Stimulated activated naive CD8-positive, alpha-beta T cell treated with anti-CD3 and anti-CD28 coated beads, Interleukin-15, amount 100 ng/mL, for 72 hours (primary cell): ENCODE results near the gene ITGB2.

Source experiments
- ATAC-seq: fragments of 150-1000 bp; cut with Tn5 transposase; 2 replicates; pipeline ENCODE4 v1.10.0; 2021; ENCODE audit warnings: mild to moderate bottlenecking, moderate library complexity
- DNase-seq, 2 donors: peaks; one replicate each; pipeline ENCODE4 v3.0.0; 2021 to 2022
- H3K27ac Mint-ChIP-seq, 2 donors: one replicate each; pipeline ENCODE4 v1.8.0; 2022; ENCODE audit warnings: mild to moderate bottlenecking in 2 of 2, mixed read lengths in 2 of 2, moderate library complexity in 2 of 2
- H3K27me3 Mint-ChIP-seq: one replicate; pipeline ENCODE4 v1.8.0; 2022; ENCODE audit warnings: mixed read lengths
- H3K4me1 Mint-ChIP-seq: one replicate; pipeline ENCODE4 v1.8.0; 2022; ENCODE audit warnings: mild to moderate bottlenecking, mixed read lengths
- H3K4me3 Mint-ChIP-seq, 2 donors: one replicate each; pipeline ENCODE4 v1.8.0; 2022; ENCODE audit warnings: mild to moderate bottlenecking in 2 of 2, mixed read lengths in 2 of 2, moderate library complexity in 1 of 2
- H3K9me3 Mint-ChIP-seq, 2 donors: one replicate each; pipeline ENCODE4 v1.8.0; 2022; ENCODE audit warnings: mixed read lengths in 2 of 2

ITGB2 gene

DNA sequence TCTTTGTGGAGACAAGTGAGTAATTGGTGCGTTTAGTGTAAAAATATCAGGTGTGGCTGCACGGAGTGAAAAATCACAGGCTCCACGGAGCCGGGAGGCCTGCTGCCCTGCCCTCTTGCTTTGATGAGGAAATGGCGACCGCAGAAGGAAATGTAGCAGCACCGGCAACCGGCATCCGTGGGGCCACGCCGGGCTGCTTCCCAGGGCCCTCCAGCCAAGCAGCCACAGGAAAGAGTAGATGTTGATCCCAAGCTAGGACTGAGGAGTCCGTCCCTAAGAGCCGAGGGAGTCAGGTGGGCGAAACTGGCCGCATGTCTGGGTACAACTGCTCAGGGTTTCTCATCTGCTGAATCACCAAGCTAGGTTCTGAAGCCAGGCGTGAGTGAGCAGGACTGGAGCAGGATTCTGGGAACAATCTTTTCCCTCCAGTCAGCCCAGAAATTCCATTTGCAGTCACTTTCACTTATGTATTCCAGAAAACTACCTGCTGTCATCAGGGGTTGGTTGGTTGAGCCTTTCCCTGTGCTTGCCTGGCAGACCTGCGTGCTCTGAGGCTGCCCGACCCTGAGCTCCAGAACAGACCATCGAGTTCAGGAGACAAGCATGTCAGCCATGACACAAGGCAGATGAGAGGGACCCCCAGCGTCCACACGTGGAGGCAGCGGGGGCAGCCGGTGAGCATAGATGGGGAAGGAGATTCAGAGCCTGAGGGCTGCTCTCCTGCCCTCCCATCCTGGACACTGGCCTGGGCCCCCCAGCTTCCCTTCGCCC lies 5.8 kb upstream of the ITGB2 start:
- Mint-ChIP-seq H3K27me3 (no peaks in the 10 kb centered on the region), H3K4me3 (peak overlapping the region; percentile 71 to 72), H3K9me3 (no peaks in the 10 kb centered on the region), H3K27ac (peak overlapping the region; percentile 95 to 98), H3K4me1 (peaks cover 99% of the 10 kb centered on the region)
- ATAC-seq = peak; percentile 49
- DNase-seq = no peak

DNA sequence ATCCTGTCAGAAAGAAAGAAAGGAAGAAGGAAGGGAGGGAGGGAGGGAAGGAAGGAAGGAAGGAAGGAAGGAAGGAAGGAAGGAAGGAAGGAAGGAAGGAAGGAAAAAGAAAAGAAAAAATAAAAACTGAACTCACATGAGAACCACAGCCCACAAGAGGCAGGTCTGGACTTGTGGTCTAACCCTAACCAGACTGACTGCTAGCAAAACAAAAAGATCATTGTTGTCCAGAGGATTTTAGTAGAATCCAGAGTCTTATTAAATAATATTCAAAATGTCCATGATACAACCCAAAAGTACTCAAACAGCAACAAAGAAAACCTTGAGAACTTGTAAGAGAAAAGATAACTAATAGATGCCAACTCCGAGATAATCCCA lies 4.7 kb upstream of the ITGB2 start:
- Mint-ChIP-seq H3K27me3 (no peaks in the 10 kb centered on the region), H3K9me3 (no peaks in the 10 kb centered on the region), H3K4me3 (peak overlapping the region; percentile 69 to 71), H3K27ac (peak overlapping the region; percentile 46 to 82), H3K4me1 (peaks cover 96% of the 10 kb centered on the region)
- ATAC-seq (no peak), DNase-seq (no peak)

DNA sequence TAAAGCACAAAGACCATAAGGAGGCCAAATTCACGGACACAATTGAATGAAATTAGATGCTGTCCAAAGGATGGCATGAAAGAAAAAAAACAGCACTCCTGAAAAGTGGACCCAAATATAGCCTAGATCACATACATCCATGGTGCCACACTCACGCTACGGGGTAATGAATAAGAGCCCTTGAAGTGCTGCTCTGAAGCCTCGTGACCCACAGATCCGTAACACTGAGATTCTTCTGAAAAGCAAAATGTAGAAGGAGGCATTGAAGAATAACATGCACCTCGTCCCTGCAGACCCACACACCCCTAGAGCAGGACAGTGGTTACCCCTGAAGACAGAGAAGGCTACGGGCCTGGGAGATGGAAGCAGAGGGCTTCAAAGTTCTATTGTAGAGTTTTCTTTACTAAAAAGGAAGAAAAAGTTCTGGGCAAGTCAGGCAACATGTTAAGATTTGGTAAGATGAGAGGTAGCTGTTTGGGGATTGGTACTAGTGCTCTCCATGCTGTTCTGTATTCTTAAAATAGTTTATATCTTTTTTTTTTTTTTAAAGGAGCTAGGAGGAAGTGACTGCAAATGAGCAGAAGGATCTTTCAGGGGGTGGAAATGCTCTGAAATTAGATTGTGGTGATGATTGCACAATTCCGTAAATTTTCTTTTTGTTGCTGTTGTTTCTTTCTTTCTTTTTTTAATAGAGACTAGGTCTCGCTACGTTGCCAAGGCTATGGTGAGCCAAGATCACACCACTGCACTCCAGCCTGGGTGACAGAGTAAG lies 4.1 kb upstream of the ITGB2 start:
- H3K27me3 Mint-ChIP-seq = no peaks in the 10 kb centered on the region
- no peak for ATAC-seq
- H3K9me3 Mint-ChIP-seq = no peaks in the 10 kb centered on the region
- peaks cover 91% of the 10 kb centered on the region for H3K4me1 Mint-ChIP-seq
- DNase-seq = no peak
- H3K27ac Mint-ChIP-seq = peak overlapping the region; percentile 82 to 84
- H3K4me3 Mint-ChIP-seq = peak overlapping the region; percentile 69 to 71

DNA sequence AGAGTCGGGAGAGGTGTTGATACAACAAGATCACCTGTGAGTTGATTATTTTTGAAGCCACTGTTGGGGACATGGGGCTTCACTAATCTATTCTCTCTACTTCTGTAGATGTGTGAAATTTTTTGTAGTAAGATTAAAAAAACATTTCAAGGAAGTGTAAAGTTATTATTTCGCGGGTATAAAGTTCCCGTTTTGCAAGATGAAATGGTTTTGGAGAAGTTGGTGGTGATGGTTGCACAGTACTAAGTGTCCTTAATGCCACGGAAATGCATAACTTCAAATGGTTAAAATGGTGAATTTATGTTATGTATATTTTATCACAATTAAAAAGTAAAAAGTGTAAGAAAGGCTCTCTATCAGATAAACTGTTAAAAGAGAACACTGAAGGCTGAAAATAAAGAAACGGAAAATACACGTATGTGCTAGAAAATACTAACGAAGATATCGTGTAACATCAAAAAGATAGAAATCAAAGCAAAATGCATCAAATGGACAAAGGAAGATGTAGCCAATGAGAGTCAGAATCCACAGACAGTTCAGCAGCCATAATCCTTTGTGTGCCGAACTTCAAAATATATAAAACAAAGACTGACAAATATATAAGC lies 2.9 kb upstream of the ITGB2 start:
- Mint-ChIP-seq H3K27me3 (no peaks in the 10 kb centered on the region), H3K27ac (no peak overlapping the region), H3K4me3 (peak overlapping the region; percentile 1 to 2), H3K9me3 (no peaks in the 10 kb centered on the region), H3K4me1 (peaks cover 83% of the 10 kb centered on the region)
- ATAC-seq = no peak
- DNase-seq = no peak

DNA sequence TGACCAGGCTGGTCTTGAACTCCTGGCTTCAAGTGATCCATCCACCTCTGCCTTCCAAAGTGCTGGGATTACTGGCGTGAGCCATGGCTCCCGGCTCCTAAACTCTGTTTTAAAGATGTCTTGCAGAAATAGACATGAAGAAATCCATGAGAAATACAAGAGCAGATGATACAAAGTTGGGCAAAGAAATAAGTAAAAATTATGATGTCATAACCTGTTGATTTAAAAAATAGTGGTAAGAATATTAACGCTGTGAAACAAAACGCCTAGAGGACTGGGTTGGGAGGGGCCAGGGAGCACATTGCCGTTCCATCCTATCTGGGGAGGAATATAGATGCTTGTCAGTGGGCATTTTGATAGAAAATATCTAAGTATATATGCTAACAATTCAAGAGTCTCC lies 1.2 kb upstream of the ITGB2 start:
- Mint-ChIP-seq H3K4me3 (peak overlapping the region; percentile 94 to 99), H3K4me1 (peaks cover 83% of the 10 kb centered on the region), H3K27ac (no peak overlapping the region), H3K27me3 (no peaks in the 10 kb centered on the region), H3K9me3 (no peaks in the 10 kb centered on the region)
- no peak for ATAC-seq
- DNase-seq = no peak

DNA sequence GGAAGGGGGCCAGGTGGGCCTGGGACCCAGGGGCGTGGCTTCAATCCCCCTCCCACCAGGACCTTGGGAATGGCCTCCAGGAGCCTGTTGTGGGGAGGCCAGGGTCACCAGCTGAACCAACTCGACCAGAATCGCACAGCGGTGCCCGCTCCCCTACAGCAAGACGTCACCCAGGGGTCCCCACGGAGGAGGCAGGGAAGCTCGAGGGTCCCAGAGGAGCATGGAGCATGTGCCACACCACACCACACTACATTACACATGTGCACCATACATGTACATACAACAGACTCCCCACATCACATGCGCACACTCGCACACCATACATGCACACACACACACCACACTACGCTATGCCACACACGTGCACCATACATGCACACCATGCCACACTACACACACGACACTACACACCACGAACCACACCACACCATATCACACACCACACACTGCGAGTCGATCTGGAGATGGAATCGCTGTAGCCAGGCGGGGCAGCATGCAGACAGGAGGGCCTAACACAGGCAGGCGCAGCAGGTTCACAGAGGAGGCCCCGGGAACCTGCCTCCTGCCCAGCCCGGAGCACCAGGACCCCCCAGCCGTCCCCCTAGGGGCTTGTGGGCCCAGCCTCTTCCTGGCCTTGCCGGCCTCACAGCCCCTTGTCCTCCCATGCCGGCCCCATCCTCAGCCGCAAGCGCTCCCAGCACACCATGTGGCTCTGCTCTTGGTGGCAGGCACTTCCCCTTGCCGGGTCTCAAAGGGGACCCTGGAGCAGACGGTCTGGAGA lies 596 bp downstream of the ITGB2 start:
- peak overlapping the region; percentile 95 to 97 for H3K27ac Mint-ChIP-seq
- DNase-seq = no peak
- H3K9me3 Mint-ChIP-seq = no peaks in the 10 kb centered on the region

DNA sequence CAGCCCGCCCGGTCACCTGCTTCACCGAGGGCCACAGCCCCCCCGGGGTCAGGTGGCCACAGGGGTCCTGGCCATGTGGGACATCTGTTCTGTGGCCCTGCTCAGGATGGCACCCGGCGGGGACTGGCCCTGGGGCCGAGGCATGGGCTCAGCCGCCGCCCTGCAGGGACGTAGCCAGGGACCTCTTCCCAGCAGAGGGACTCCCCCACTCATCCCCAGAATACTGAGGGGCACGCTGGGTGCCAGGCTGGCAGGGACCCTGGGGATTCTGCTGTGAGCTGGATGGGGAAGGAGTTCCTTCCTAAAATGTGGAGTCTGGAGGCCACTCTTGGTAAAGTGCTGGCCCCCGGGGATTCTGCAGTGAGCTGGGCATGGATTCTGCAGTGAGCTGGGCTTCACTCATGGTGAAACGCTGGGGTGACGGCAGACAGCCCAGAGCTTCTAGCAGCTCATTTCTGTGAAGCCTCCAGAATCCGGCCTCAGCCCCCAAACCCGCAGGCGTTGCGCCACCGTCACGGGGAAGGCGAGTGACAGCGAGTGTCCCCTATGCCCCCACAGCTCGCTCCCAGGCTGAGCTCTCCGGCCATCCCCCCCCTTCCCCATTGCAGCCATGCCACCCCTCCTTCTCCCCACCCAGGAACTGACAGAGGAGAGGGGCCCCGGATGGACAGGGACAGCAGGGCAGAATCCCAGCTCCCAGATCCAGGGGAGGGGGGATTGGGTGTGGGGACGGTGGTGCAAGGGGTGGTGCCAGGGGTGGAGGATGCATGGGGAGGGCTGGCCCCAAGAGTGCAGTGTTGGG lies 1.4 kb downstream of the ITGB2 start:
- H3K9me3 Mint-ChIP-seq = no peaks in the 10 kb centered on the region
- H3K27me3 Mint-ChIP-seq = no peaks in the 10 kb centered on the region
- ATAC-seq (peak; percentile 31), DNase-seq (no peak)
- H3K27ac Mint-ChIP-seq = peak overlapping the region; percentile 30 to 74
- H3K4me3 Mint-ChIP-seq = peak overlapping the region; percentile 94 to 99
- H3K4me1 Mint-ChIP-seq = peaks cover 83% of the 10 kb centered on the region

More for the DNA sequence above, 596 bp downstream of the ITGB2 start:
- H3K4me1 Mint-ChIP-seq = peaks cover 83% of the 10 kb centered on the region
- no peaks in the 10 kb centered on the region for H3K27me3 Mint-ChIP-seq
- H3K4me3 Mint-ChIP-seq = peak overlapping the region; percentile 94 to 99
- ATAC-seq = peak; percentile 62

DNA sequence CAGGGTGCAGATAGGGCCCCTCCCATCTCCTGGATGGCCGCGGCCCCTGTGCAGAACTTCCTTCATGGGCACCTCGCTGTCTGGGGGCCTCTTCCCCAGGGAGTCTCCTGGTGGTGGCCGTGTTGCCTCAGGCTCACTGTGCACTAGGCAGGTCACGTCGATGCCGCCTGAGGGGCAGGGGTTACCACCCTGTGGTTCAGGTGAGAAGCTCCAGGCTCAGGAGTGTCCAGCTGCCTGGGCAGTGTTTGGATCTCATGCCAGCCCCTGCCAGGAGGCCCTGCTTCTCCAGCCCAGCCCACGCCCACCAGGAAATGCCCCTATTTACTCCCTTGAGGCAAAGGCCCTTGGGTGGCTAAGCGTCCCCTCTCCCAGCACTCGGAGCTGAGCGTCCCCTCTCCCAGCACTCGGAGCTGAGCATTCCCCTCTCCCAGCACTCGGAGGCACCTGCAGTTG lies 2.1 kb downstream of the ITGB2 start:
- DNase-seq (no peak), ATAC-seq (no peak)
- H3K4me3 Mint-ChIP-seq = peak overlapping the region; percentile 94 to 99
- H3K27me3 Mint-ChIP-seq = no peaks in the 10 kb centered on the region
- H3K27ac Mint-ChIP-seq = peak overlapping the region; percentile 6 to 80
- H3K4me1 Mint-ChIP-seq = peaks cover 83% of the 10 kb centered on the region
- no peaks in the 10 kb centered on the region for H3K9me3 Mint-ChIP-seq

DNA sequence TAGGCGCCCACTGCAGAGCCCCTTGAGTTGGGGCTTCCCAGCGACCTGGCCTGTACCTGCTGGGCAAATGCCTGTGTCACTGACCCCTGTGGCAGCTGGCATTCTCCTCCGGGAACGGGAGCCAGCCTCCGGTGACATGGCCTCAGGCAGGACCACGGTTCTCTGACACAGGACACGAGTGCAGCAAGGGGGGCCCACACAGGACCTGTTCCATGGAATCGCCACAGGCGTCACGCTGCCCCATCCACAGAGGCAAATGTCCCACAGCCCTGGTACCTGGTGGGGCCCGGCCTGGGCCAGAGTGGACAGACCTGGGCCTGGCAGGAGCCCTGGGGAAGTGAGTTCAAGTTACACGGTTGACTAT lies 2.6 kb downstream of the ITGB2 start:
- DNase-seq (no peak), ATAC-seq (no peak)
- Mint-ChIP-seq H3K9me3 (no peaks in the 10 kb centered on the region), H3K4me3 (peak overlapping the region; percentile 94 to 99), H3K27ac (no peak overlapping the region), H3K4me1 (peaks cover 84% of the 10 kb centered on the region), H3K27me3 (no peaks in the 10 kb centered on the region)

DNA sequence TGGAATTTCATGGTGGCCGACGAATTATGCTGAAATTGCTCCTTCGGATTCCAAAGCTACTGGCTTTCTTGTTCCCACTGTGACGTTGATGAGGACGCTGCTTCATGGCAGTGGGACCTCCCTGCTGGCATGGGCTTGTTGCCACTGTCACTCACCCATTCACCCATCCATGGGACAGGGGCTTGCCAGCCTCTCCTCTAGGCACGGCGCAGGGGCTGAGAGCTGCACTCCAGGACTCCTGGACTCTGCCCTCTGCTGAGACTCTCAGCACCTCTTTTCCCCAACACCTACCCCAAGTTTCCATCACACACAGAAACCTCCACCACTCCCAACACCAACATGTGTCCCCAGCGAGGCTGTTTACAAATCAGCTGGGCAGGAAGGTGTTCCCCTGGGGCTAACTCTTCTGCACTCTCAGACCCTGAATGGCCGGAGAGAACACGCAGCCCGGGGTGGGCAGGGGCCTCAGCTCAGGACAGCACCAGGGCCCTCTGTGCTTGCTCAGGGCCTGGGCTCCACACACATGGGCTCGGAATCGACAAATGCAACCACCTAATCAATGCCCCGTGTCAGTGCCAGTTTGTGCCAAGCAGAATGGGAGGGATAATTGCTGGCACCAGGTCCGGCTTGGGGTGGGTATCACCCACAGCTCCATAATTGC lies 3.1 kb downstream of the ITGB2 start:
- H3K27ac Mint-ChIP-seq = peak overlapping the region in 1 of 2 donors; percentile 57
- no peaks in the 10 kb centered on the region for H3K27me3 Mint-ChIP-seq
- no peaks in the 10 kb centered on the region for H3K9me3 Mint-ChIP-seq
- ATAC-seq = no peak
- H3K4me1 Mint-ChIP-seq = peaks cover 84% of the 10 kb centered on the region
- DNase-seq = no peak
- H3K4me3 Mint-ChIP-seq = peak overlapping the region; percentile 58 to 99

DNA sequence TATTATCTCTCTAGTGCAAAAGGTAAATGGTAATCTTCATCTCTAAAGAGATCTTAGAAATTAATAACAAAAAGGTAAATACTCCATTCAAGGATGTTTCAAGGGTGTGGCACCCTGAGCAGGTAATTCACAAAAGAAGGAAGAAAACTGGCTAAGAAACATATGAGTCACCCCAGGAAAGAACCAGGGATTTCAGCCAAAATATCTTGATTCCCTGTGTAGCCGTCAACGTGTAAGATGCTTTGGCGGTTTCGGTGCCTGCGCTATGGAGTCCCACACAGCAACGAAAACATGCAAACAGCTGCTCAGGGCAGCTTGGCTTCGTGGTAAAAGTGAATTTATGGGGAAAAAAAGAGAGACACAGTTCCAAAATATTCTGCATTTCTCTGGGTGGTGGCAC lies 3.7 kb downstream of the ITGB2 start:
- Mint-ChIP-seq H3K4me1 (peaks cover 84% of the 10 kb centered on the region), H3K4me3 (peak overlapping the region; percentile 34 to 58), H3K27ac (no peak overlapping the region), H3K27me3 (no peaks in the 10 kb centered on the region), H3K9me3 (no peaks in the 10 kb centered on the region)
- DNase-seq = no peak
- no peak for ATAC-seq

DNA sequence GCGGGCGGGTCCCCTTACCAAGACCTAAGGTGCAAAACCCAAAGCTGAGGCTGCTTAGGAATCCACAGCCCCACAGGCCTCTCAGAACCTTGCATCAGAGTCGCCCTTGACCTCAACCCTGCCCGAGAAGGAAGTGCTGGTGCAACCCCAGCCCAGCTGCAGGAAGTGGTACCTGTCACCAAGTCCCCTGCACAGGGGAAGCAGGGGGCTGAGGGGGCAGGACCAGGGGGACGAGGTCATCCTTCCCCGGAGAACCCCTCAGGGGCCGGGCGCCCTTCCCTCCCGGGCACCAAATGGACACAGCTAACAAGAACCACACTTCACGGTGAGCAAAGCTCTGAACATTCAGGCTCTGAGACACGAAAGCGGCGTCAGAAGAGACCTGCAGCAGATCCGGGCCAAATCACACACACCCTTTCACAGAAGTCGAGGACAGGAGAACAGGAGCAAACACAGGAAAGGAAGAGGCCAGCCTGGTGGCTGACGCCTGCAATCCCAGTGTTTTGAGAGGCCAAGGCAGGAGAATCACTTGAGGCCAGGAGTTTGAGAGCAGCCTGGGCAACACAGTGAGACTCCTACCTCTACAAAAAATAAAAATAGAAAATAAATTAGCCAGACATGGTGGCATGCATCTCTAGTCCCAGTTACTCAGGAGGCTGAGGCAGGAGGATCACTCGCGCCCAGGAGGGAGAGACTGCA lies 6.4 kb downstream of the ITGB2 start:
- DNase-seq (peak; percentile 70 to 83), ATAC-seq (peak; percentile 86)
- Mint-ChIP-seq H3K4me3 (peak overlapping the region; percentile 80 to 86), H3K4me1 (peaks cover 97% of the 10 kb centered on the region), H3K9me3 (no peaks in the 10 kb centered on the region), H3K27me3 (no peaks in the 10 kb centered on the region), H3K27ac (peak overlapping the region; percentile 96 to 99)

DNA sequence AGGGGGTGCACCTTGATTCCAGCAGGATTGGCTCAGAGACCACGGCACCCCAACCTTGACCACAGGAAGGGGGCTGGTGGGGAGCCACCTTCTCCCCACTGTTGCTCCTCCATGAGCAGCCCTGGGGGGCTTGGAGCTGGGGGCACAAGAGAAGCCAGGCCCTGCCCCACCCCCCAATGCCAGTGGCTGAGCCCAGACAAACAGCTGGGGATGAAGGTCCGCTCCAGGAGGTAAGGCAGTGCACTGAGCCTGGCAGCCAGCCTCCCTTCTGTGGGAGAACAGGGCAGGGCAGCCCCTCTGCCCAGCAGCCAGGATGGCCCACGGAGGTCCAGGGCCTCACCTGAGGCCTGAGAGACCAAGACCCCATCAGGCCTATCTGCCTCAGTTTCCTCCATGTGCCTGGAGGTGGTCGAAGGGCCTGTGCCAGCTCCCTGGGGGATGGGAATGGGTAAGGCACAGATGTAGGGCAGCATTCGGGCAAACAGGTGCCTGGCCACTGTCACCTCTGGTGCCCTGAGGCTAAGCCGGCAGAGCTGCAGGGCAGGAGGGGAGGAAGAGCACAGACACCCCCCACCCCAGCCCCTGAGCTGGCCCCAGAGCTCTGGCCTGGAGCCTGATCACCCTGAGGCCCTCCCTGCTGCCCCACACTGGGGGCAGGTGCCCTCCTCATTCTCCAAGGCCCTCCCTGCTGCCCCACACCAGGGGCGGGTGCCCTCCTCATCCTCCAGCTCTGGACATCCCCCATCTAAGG lies 7.1 kb downstream of the ITGB2 start:
- Mint-ChIP-seq H3K4me1 (peaks cover 100% of the 10 kb centered on the region), H3K27me3 (no peaks in the 10 kb centered on the region), H3K9me3 (no peaks in the 10 kb centered on the region), H3K27ac (peak overlapping the region; percentile 96 to 99), H3K4me3 (peak overlapping the region; percentile 80 to 86)
- ATAC-seq = peak; percentile 47
- DNase-seq = no peak
